GM12878 (cell line): Measurements from ENCODE around the gene BCL2.

Experiments used
- EGR1 ChIP-seq, 2 experiments: IDR thresholded peaks; 1 replicate in 1 of 2; 2 replicates in 1 of 2; pipeline ENCODE4 v1.6.1; 2011 to 2012; ENCODE audit warnings: low read depth in 2 of 2, low read length in 2 of 2, borderline replicate concordance in 1 of 2, mild to moderate bottlenecking in 1 of 2, moderate library complexity in 1 of 2
- FOXM1 ChIP-seq: IDR thresholded peaks from 2 replicates; pipeline ENCODE4 v1.6.1; 2012; ENCODE audit warnings: low read depth, mild to moderate bottlenecking, inconsistent platforms, low read length, moderate library complexity
- HDGF ChIP-seq: fragments of 450-650 bp; IDR thresholded peaks from 2 replicates; pipeline ENCODE4 v1.6.1; 2016; ENCODE audit warnings: antibody characterized with exemption
- MEF2A ChIP-seq: IDR thresholded peaks from 2 replicates; pipeline ENCODE4 v1.6.1; 2011; ENCODE audit warnings: low read depth, mild to moderate bottlenecking, low read length, moderate library complexity; ENCODE audit not compliant: insufficient read depth
- RAD21 ChIP-seq: IDR thresholded peaks from 2 replicates; pipeline ENCODE4 v1.6.1; 2011; ENCODE audit warnings: mild to moderate bottlenecking, low read depth, low read length, moderate library complexity; ENCODE audit not compliant: insufficient read depth
- RAD51 ChIP-seq: fragments of 450-650 bp; IDR thresholded peaks from 2 replicates; pipeline ENCODE4 v1.6.1; 2016; ENCODE audit warnings: moderate library complexity, mild to moderate bottlenecking, inconsistent platforms
- RFX5 ChIP-seq: IDR thresholded peaks from 2 replicates; pipeline ENCODE4 v1.6.1; 2011; ENCODE audit warnings: low read depth, low read length, improper control_type of control experiment
- SMAD1 ChIP-seq: fragments of 450-650 bp; IDR thresholded peaks from 2 replicates; pipeline ENCODE4 v1.6.1; 2018; ENCODE audit warnings: mild to moderate bottlenecking, low read depth; ENCODE audit not compliant: partially characterized antibody
- SMC3 ChIP-seq: IDR thresholded peaks from 2 replicates; pipeline ENCODE4 v1.6.1; 2011; ENCODE audit warnings: low read length, improper control_type of control experiment, borderline replicate concordance

- no peak for TF ChIP-seq RAD51
- no peak for TF ChIP-seq RFX5
- no peak for TF ChIP-seq MEF2A
- TF ChIP-seq SMAD1: no peak
- no peak for TF ChIP-seq FOXM1
- no peak for TF ChIP-seq RAD21
- TF ChIP-seq SMC3: no peak
- no peak for TF ChIP-seq HDGF
- no peak for TF ChIP-seq EGR1 (IDR thresholded peaks at IDR 0.05; ENCODE audit: borderline replicate concordance in 1 of 2, low read depth in 2 of 2, low read length in 2 of 2)
Measured at GRCh38 chr18:63368611-63369010, 49.0 kb upstream of the BCL2 start.
